Dermis blood vessel endothelial cell (primary cell): ENCODE results near the gene FHIT. TPM values are rescaled to one million over a fixed set of nuclear protein-coding genes. Genes with fewer than 3 reads are reported as not detected.
"Not testable (repeated sequence)": the region's sequence is repeated elsewhere in the genome, so short reads cannot be mapped to it uniquely, and the experiment has no call there.

ENCODE experiments used
- DNase-seq: peaks from one replicate; pipeline ENCODE4 v3.0.0; 2010
- total RNA-seq: library from RNA; depleted of rRNA; stranded (reverse); fragments of >200 nt; gene quantifications from 2 replicates; pipeline ENCODE4 v1.2.3, GENCODE V29; 2014

The FHIT gene
- total RNA-seq, 1 donor from 2014 or later = 0.51 TPM

- no peak for DNase-seq
These were observed 1440.6 kb downstream of the FHIT start for GRCh38 chr3:59810606-59811005.

GRCh38 chr3:59809710-59810444, 1441.4 kb downstream of the FHIT start:
- no peak for DNase-seq

DNA sequence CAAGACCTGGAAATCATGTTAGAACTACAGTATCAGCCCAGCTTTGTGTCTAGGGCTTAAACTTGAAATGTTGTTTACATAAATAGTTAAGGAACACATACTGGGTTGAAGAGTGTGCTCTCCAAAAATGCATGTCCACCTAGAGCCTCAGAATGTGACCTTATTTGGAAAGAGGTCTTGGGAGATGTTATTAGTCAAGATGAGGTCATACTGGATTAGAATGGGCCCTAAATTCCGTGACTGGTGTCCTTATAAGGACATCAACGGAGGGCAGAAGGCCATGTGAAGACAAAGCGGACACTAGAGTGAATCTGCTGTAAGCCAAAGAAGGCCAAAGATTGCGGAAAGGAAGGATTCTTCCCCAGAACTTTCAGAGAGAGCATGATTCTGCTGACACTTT, 1442.2 kb downstream of the FHIT start:
- no peak for DNase-seq

- DNase-seq = no peak
These were observed 1442.8 kb downstream of the FHIT start for GRCh38 chr3:59808446-59808845.

DNA sequence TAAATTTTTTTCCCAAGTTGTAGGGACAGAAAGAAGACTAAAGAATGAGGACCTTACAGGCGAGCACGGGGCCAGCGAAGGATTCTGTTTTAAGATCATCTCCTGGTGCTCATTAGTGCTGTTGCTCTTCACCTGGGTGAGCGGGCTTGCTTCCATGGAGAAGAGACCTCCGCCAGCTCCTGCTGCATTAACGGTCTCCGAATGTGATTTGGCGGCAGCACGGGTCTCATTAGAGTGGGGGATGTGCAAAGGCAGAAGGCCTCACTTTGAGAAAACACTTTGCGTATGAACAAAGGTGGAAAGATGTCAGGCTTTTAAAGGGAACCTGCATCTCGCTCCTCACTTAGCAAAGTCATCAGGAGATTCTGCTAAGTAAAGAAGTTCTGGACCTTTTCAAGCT, 1448.0 kb downstream of the FHIT start:
- DNase-seq = no peak

- not testable (repeated sequence) for DNase-seq
These were observed 1448.8 kb downstream of the FHIT start for GRCh38 chr3:59802453-59802852.

DNA sequence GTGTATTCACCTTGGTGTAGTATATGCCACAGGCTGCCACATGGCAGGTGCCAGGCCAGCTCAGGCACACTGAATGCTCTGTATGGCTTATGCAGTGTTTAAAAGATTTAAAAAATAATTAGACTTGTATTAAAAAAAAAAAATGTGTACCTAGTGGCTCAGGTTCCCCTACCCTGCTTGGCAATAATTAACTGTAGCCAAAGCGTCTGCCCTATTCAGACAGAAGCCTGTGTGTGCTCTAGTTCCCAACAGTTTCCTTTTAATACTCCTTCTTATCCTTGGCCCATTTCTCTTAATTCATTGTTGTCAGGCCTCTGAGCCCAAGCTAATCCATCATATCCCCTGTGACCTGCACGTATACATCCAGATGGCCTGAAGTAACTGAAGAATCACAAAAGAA, 1449.2 kb downstream of the FHIT start:
- DNase-seq = no peak

DNA sequence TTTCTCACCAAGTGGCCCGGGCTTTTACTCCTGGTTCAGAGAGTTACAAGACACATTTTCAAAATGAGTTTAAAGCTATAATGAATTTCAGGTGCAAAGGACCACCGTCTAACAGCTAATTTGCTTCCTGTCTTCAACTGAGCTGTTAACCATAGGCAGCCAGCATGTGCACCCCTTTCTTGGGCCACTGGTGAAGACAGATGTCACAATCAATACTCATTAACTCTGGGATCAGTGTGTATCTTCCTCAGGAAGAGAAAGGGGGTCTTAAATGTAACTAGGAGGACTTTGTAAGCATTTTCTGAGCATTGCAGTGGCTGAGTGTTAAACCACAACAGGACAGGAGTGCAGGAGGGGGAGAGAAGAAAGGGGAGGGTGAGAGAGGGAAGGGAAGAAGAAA, 1450.8 kb downstream of the FHIT start:
- DNase-seq = no peak

- DNase-seq = no peak
These were observed 1452.7 kb downstream of the FHIT start for GRCh38 chr3:59798372-59799086.

DNA sequence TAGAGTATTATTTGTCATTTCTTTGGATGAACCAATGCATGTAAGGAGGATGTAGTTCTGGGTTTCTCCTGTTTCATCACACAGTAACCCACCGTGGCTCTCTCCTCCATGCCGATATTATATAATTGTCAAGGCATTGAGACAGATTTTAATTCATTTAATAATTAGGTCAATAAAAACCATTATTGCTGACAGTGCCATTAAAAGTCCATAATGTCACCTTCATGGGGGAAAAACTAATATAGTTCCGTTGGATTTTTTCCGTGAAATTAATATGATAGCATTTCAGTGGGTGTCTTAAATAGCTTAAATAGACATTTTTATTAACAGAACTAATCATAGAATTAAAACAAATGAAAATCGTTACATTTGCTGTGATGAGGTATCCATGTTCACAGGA, 1453.7 kb downstream of the FHIT start:
- DNase-seq = no peak

GRCh38 chr3:59796456-59796855, 1454.8 kb downstream of the FHIT start:
- DNase-seq = no peak

DNA sequence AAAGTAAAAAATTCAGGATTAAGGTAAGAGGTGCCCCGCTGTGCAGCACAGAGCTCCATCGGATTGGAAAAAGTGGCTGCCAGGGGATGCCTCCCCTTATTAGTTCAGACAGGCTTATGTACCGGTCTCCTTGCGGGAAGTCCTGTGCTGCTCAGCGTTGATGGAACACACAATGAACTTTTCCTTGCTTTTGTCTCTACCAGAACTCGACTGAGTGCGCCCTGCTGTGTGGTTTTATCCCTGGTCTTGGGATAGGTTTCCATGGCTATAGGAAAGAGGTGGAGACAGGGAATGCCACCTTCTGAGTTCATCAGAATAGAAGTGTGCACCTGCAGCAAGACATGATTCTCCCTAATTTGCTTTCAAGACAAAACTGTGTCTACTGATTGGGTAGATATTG, 1455.5 kb downstream of the FHIT start:
- DNase-seq = no peak

DNA sequence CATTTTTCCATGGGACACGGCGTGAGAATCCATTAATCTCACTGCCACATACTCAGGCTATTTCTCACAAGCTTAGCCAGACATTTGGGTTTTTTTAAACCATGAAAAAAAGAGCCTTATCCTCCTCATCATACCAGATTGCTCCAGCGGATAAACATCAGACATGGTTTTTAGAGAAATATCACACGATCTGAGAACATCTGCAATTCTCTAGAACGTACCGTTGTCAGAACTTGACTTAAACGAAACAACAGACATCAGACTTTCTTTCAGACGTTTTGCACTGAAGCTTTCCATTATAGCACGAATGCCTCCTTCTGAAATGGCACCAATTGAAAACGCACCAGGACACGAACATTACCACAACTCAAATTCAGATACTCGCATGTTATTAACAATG, 1457.3 kb downstream of the FHIT start:
- no peak for DNase-seq

DNA sequence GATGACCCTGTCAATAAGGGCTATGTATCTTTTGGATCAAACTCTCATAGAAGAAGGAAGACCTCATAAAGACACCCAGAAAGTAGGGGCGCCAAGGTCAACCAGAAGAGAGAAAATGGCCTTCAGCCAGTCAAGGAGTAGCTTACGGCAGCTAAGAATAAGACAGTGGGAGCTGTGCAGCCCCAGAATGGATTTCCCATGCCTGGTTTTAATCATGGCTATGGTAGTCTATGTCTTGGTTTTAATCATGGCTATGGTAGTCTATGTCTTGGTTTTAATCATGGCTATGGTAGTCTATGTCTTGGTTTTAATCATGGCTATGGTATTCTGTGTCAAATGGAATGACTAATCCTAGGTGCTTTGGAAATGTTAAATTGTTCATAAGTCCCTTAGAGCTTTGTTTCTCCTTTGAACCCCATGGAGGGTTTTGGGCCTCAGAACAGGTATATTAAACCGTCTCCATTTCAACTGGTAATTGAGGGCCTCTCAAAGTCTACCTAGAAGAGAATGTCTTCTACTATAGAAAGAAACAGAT, 1459.4 kb downstream of the FHIT start:
- no peak for DNase-seq

GRCh38 chr3:59790241-59790640, 1461.0 kb downstream of the FHIT start:
- DNase-seq = no peak

DNA sequence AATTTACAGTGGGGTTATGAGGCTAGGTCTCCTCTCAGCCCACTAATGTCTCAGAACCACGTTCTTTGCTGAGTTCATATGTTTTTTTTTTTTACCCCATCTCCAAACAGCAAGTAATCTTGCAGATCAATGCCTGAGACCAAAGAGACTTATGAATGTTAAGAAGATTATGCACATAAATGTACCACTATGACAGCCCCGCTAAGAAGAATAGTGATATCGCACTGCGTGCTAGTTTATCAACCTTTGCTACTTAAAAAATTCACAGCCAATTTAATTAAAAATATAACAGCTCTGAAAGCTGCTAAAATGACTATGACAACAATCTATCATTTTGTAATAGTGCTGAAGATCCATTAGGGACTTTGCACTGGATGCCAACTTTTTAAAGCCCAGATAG, 1462.5 kb downstream of the FHIT start:
- DNase-seq = no peak

GRCh38 chr3:59788133-59788532, 1463.1 kb downstream of the FHIT start:
- DNase-seq = no peak

DNA sequence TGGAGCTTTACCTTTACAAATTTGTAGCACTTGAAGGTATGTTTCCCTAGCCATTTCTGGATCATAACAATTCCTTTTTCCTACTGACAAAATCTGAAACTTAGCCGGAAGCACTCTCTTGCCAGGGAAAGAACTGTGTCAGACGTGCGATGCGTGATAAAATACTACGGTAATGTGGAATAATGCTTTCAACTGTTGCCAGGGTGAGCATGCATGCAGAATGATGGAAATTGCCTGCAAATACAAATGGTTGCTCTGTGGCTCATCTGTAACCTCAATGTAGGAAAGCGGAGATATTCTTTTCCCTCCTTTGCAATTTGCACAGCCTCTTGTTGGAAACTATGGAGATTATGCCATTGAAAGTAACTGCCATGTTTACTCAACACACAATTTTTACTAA, 1464.9 kb downstream of the FHIT start:
- DNase-seq = no peak

- no peak for DNase-seq
These were observed 1467.1 kb downstream of the FHIT start for GRCh38 chr3:59784164-59784563.

- no peak for DNase-seq
These were observed 1467.7 kb downstream of the FHIT start for GRCh38 chr3:59783468-59783988.

DNA sequence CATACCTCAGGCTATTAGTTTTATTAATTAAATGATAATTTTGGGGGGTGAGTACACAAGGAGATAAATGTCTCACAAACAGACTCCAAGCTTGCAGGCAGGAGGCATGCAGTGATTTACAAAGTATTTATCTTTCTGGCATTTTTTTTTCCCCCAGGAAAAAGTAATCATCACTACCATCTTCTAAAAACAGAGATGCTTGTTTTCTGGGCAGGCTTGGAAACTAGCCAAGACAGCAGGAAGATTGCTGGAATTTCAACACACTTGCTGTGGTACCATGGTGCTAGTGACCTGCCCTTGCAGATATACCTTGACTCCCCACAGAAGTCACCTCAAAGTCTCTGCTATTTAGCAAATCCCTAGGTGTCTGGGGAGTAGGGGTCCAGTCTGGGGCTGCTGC, 1468.6 kb downstream of the FHIT start:
- DNase-seq = no peak

GRCh38 chr3:59780209-59780608, 1471.0 kb downstream of the FHIT start:
- no peak for DNase-seq

DNA sequence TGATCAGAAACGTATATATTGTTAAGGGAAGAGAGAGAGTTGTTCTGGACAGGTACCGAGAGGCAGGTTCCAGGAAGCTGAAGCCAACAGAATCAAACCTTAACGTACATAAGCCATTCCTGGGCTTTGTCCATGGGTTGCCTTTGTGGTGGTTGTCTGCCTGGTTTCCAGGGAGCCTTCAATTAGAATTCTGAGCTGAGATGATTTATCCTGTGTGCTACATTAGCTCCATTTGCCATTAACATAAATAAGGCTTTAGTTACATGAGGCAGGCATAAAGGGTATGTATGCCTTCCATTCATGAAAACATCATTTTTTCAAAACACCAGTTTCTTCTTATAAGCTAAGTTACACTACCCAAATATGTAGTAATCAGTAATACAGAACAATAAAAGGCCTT, 1472.0 kb downstream of the FHIT start:
- no peak for DNase-seq

- DNase-seq = no peak
These were observed 1473.6 kb downstream of the FHIT start for GRCh38 chr3:59777667-59778077.
